AG10803 (cell line): ENCODE measurements around the gene CCDC137.
A peak's percentile ranks its signal among the peaks of the same experiment; 100 is the strongest.
"Not testable (repeated sequence)": the region's sequence is repeated elsewhere in the genome, so short reads cannot be mapped to it uniquely, and the experiment has no call there.

Source experiments
- DNase-seq: peaks from one replicate; pipeline ENCODE4 v3.0.0; 2010; ENCODE audit warnings: low read depth
- H3K4me3 ChIP-seq: 2 replicates; pipeline ENCODE4 v1.5.1; 2011; ENCODE audit warnings: mild to moderate bottlenecking, low read length, control low read depth
- TF ChIP-seq, protein P1 (sequence below): conservative IDR thresholded peaks from 2 replicates; pipeline ENCODE4 v1.5.1; 2011; ENCODE audit warnings: mild to moderate bottlenecking, low read length, control low read depth, inconsistent platforms

CCDC137 gene

GRCh38 chr17:81672954-81673353 lies 6.4 kb downstream of the CCDC137 start:
- no peak for DNase-seq
- no peak overlapping the region for H3K4me3 ChIP-seq
- TF ChIP-seq, protein P1, sequence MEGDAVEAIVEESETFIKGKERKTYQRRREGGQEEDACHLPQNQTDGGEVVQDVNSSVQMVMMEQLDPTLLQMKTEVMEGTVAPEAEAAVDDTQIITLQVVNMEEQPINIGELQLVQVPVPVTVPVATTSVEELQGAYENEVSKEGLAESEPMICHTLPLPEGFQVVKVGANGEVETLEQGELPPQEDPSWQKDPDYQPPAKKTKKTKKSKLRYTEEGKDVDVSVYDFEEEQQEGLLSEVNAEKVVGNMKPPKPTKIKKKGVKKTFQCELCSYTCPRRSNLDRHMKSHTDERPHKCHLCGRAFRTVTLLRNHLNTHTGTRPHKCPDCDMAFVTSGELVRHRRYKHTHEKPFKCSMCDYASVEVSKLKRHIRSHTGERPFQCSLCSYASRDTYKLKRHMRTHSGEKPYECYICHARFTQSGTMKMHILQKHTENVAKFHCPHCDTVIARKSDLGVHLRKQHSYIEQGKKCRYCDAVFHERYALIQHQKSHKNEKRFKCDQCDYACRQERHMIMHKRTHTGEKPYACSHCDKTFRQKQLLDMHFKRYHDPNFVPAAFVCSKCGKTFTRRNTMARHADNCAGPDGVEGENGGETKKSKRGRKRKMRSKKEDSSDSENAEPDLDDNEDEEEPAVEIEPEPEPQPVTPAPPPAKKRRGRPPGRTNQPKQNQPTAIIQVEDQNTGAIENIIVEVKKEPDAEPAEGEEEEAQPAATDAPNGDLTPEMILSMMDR = no peak

GRCh38 chr17:81673561-81674258 lies 7.2 kb downstream of the CCDC137 start:
- TF ChIP-seq, protein P1 = no peak
- H3K4me3 ChIP-seq = no peak overlapping the region
- no peak for DNase-seq

- not testable (repeated sequence) for H3K4me3 ChIP-seq
- TF ChIP-seq, protein P1 = peak; percentile 51
- peak; percentile 47 for DNase-seq
These were observed 9.1 kb downstream of the CCDC137 start for GRCh38 chr17:81675515-81676221.

GRCh38 chr17:81676906-81677305 lies 10.4 kb downstream of the CCDC137 start:
- no peak overlapping the region for H3K4me3 ChIP-seq
- TF ChIP-seq, protein P1 = no peak
- no peak for DNase-seq

GRCh38 chr17:81680150-81680549 lies 13.6 kb downstream of the CCDC137 start:
- DNase-seq = no peak
- TF ChIP-seq, protein P1 = no peak
- no peak overlapping the region for H3K4me3 ChIP-seq

DNA sequence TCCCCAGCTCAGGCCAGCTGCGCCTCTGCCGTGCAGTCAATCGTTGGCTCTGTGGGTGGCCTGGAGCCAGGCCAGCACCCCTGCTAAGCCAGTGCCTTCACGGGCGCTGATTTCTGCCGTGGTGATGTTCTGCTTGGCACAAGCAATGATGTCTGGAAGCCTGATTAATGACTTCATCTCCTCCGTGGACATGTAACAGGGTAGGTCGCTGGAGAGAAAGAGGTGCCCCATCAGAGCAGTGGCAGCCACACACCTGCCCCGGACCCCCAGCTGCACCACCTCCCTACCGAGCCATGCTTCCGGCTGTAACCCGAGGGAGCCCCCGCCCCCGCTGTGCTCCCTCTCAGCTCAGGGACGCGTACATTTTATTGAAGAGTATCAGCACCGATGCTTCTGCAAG lies 15.1 kb downstream of the CCDC137 start:
- no peak overlapping the region for H3K4me3 ChIP-seq
- DNase-seq = no peak
- TF ChIP-seq, protein P1 = no peak
